T-helper 2 cell (primary cell): ENCODE data around the gene ZNF195.
"Not testable (repeated sequence)": the region's sequence is repeated elsewhere in the genome, so short reads cannot be mapped to it uniquely, and the experiment has no call there.

Experiments
- DNase-seq, 5 experiments: peaks; one replicate each; pipeline versions ENCODE4 v3.0.0 to v3.0.0-alpha.2; 2012 to 2022
- total RNA-seq, 2 donors: gene quantifications; one replicate each; lab custom pipeline; 2026; lab: John Stamatoyannopoulos, UW

Gene ZNF195
- total RNA-seq, result 33.7 to 37.8 reads per million in 2 donors

- peak; percentile 88 to 98 (median 95) for DNase-seq
Observed at GRCh38 chr11:3378426-3379423, at the start of gene ZNF195. TSS of gene ZNF195 (minus strand) at chr11:3379146. CDS start at chr11:3379040, 106 bp downstream.

- DNase-seq, result not testable (repeated sequence)
Observed at GRCh38 chr11:3428076-3428475, 49.1 kb upstream of the ZNF195 start.

- not testable (repeated sequence) for DNase-seq
Observed at GRCh38 chr11:3426541-3426940, 47.6 kb upstream of the ZNF195 start.

GRCh38 chr11:3423928-3424327 is 45.0 kb upstream of the ZNF195 start:
- not testable (repeated sequence) for DNase-seq

GRCh38 chr11:3423138-3423731 is 44.3 kb upstream of the ZNF195 start:
- DNase-seq, result not testable (repeated sequence)

GRCh38 chr11:3422380-3423137 is 43.6 kb upstream of the ZNF195 start:
- peak; percentile 95 to 99 (median 96) for DNase-seq

- DNase-seq, result not testable (repeated sequence)
Observed at GRCh38 chr11:3421608-3422379, 42.8 kb upstream of the ZNF195 start.

GRCh38 chr11:3420281-3421042 is 41.5 kb upstream of the ZNF195 start:
- DNase-seq, result not testable (repeated sequence)

GRCh38 chr11:3419496-3419895 is 40.5 kb upstream of the ZNF195 start:
- not testable (repeated sequence) for DNase-seq

GRCh38 chr11:3417047-3417446 is 38.1 kb upstream of the ZNF195 start:
- DNase-seq, result peak; percentile 17 to 60 (median 36)

- not testable (repeated sequence) for DNase-seq
Observed at GRCh38 chr11:3415301-3415700, 36.4 kb upstream of the ZNF195 start.

- not testable (repeated sequence) for DNase-seq
Observed at GRCh38 chr11:3413666-3414065, 34.7 kb upstream of the ZNF195 start.

GRCh38 chr11:3412837-3413236 is 33.9 kb upstream of the ZNF195 start:
- DNase-seq, result no peak

- peak; percentile 43 to 67 (median 57) for DNase-seq
Observed at GRCh38 chr11:3408722-3409121, 29.8 kb upstream of the ZNF195 start.

- DNase-seq, result not testable (repeated sequence)
Observed at GRCh38 chr11:3408058-3408605, 29.2 kb upstream of the ZNF195 start.

- not testable (repeated sequence) for DNase-seq
Observed at GRCh38 chr11:3406937-3407336, 28.0 kb upstream of the ZNF195 start.

GRCh38 chr11:3406223-3406875 is 27.4 kb upstream of the ZNF195 start:
- not testable (repeated sequence) for DNase-seq

GRCh38 chr11:3404076-3404925 is 25.4 kb upstream of the ZNF195 start:
- not testable (repeated sequence) for DNase-seq

GRCh38 chr11:3402861-3403250 is 23.9 kb upstream of the ZNF195 start:
- not testable (repeated sequence) for DNase-seq
